HepG2 (cell line): ENCODE results near the gene MEIS1. TPM values are rescaled to one million over a fixed set of nuclear protein-coding genes. Genes with fewer than 3 reads are reported as not detected.

Experiments
- ATAC-seq: fragments of 200-7000 bp; cut with Tn5 transposase; 3 replicates; pipeline ENCODE4 v1.9.1; 2020; ENCODE audit warnings: mild to moderate bottlenecking, moderate library complexity
- BruUV-seq: library from RNA; stranded (reverse); fragments of 400-500 nt; replicated peaks from 2 replicates; lab custom pipeline; 2021; lab: Mats Ljungman, UMichigan
- CTCF ChIA-PET: fragments of 300-600 bp; formaldehyde crosslinking; extraction: SDS; loops from one replicate; lab custom pipeline; 2021; ENCODE audit warnings: low total read pairs, inconsistent platforms, low intra/inter-chr PET ratio; lab: Yijun Ruan, JAX
- POLR2A ChIA-PET: fragments of 350-600 bp; sonication (Branson Sonifier 250); formaldehyde crosslinking; loops from one replicate; lab custom pipeline; 2020; ENCODE audit warnings: antibody characterized with exemption, inconsistent platforms; lab: Yijun Ruan, JAX
- DNase-seq: peaks from one replicate; pipeline ENCODE4 v3.0.0-alpha.2; 2015; ENCODE audit warnings: low spot score
- FAIRE-seq: peaks from 3 replicates; lab custom pipeline; 2011; peaks lifted over from hg19 to GRCh38; lab: Jason Lieb, UNC
- H2AFZ ChIP-seq: one replicate; pipeline ENCODE4 v1.6.1; 2011; ENCODE audit warnings: low read length, inconsistent platforms
- H3K27ac ChIP-seq: fragments of 300-600 bp; 3 replicates; pipeline ENCODE4 v1.8.0; 2011; ENCODE audit warnings: mixed run types, mild to moderate bottlenecking, mixed read lengths, low read length, inconsistent platforms; ENCODE audit not compliant: insufficient read depth; ENCODE audit errors: extremely low read length
- H3K27me3 ChIP-seq, 2 experiments: fragments of 200-600 bp in 1 of 2; 2 replicates in 1 of 2; 3 replicates in 1 of 2; pipeline versions ENCODE4 v1.6.0 to v1.8.0; 2011; ENCODE audit warnings: low read length in 2 of 2, mild to moderate bottlenecking in 2 of 2, moderate library complexity in 2 of 2, inconsistent platforms in 1 of 2; ENCODE audit not compliant: insufficient read depth in 2 of 2, control insufficient read depth in 1 of 2
- H3K36me3 ChIP-seq, 2 experiments: fragments of 200-600 bp in 1 of 2; replicated peaks in 1 of 2; 2 replicates in 1 of 2; 3 replicates in 1 of 2; pipeline versions ENCODE4 v1.5.1 to v1.8.0; 2011; ENCODE audit warnings: low read length in 2 of 2, inconsistent platforms in 1 of 2; ENCODE audit not compliant: insufficient read depth in 2 of 2, control insufficient read depth in 1 of 2
- H3K4me1 ChIP-seq: 2 replicates; pipeline ENCODE4 v1.5.1; 2012; ENCODE audit warnings: low read length, inconsistent platforms; ENCODE audit not compliant: insufficient read depth
- H3K4me2 ChIP-seq: 2 replicates; pipeline ENCODE4 v1.6.0; 2011; ENCODE audit warnings: low read depth, low read length, inconsistent platforms
- H3K4me3 ChIP-seq, 3 experiments: fragments of 200-600 bp in 1 of 3; sonication (generic), shearing (Covaris generic) in 1 of 3; replicated peaks in 1 of 3; 2 replicates each; pipeline ENCODE4 v1.5.1; 2011 to 2016; ENCODE audit warnings: low read length in 3 of 3, inconsistent platforms in 2 of 3, low read depth in 2 of 3, mild to moderate bottlenecking in 2 of 3, control low read depth in 1 of 3, mixed read lengths in 1 of 3; ENCODE audit not compliant: insufficient read depth in 1 of 3
- H3K79me2 ChIP-seq: one replicate; pipeline ENCODE4 v1.6.1; 2011; ENCODE audit warnings: low read length, inconsistent platforms; ENCODE audit not compliant: insufficient read depth
- H3K9ac ChIP-seq: 2 replicates; pipeline ENCODE4 v1.6.0; 2011; ENCODE audit warnings: mild to moderate bottlenecking, low read depth, low read length, inconsistent platforms; ENCODE audit not compliant: insufficient read depth
- H3K9me3 ChIP-seq: 2 replicates; pipeline ENCODE4 v1.5.1; 2012; ENCODE audit warnings: mild to moderate bottlenecking, low read length
- H4K20me1 ChIP-seq: 2 replicates; pipeline ENCODE4 v1.6.0; 2011; ENCODE audit warnings: inconsistent platforms, mild to moderate bottlenecking, low read length, moderate library complexity; ENCODE audit not compliant: insufficient read depth
- ARHGAP35 ChIP-seq: sonication (generic); formaldehyde crosslinking; IDR thresholded peaks from 2 replicates; pipeline ENCODE4 v1.9.0; 2022; ENCODE audit warnings: mild to moderate bottlenecking, inconsistent platforms, moderate library complexity, missing genetic modification reagents, borderline replicate concordance
- CREB1 ChIP-seq, 2 experiments: fragments of 450-650 bp in 1 of 2; IDR thresholded peaks; 2 replicates each; pipeline ENCODE4 v1.6.1; 2016 to 2017; ENCODE audit warnings: control low read depth in 1 of 2, mild to moderate bottlenecking in 1 of 2, missing compliant biosample characterization in 1 of 2, missing genetic modification characterization in 1 of 2
- ISL2 ChIP-seq: sonication (generic); formaldehyde crosslinking; IDR thresholded peaks from 2 replicates; pipeline ENCODE4 v1.5.0; 2020; ENCODE audit warnings: missing genetic modification reagents
- ISX ChIP-seq: sonication (generic); formaldehyde crosslinking; conservative IDR thresholded peaks from 2 replicates; pipeline ENCODE4 v1.5.0; 2020; ENCODE audit warnings: missing genetic modification reagents
- NONO ChIP-seq, 2 experiments: fragments of 450-650 bp in 1 of 2; sonication (generic) in 1 of 2; formaldehyde crosslinking in 1 of 2; IDR thresholded peaks in 1 of 2; conservative IDR thresholded peaks in 1 of 2; 2 replicates each; pipeline versions ENCODE4 v1.6.1 to v1.8.0; 2017 to 2022; ENCODE audit warnings: mild to moderate bottlenecking in 1 of 2, missing genetic modification reagents in 1 of 2, moderate library complexity in 1 of 2
- PITX1 ChIP-seq: sonication (generic); formaldehyde crosslinking; IDR thresholded peaks from 2 replicates; pipeline ENCODE4 v1.5.1; 2020; ENCODE audit warnings: mild to moderate bottlenecking, missing genetic modification reagents
- RNF219 ChIP-seq: sonication (generic); formaldehyde crosslinking; IDR thresholded peaks from 2 replicates; pipeline ENCODE4 v1.5.0; 2020; ENCODE audit warnings: mild to moderate bottlenecking, missing genetic modification reagents
- RXRA ChIP-seq: sonication (generic); formaldehyde crosslinking; IDR thresholded peaks from 2 replicates; pipeline ENCODE4 v1.5.1; 2020; ENCODE audit warnings: missing genetic modification reagents
- ZFYVE20 ChIP-seq: sonication (generic); formaldehyde crosslinking; IDR thresholded peaks from 2 replicates; pipeline ENCODE4 v1.8.0; 2023; ENCODE audit warnings: low read depth, mild to moderate bottlenecking, moderate library complexity, missing genetic modification reagents, borderline replicate concordance
- ZIK1 ChIP-seq: sonication (generic); formaldehyde crosslinking; IDR thresholded peaks from 2 replicates; pipeline ENCODE4 v1.5.0; 2020; ENCODE audit warnings: mild to moderate bottlenecking, low read depth, missing genetic modification reagents, borderline replicate concordance
- ZNF224 ChIP-seq: sonication (generic); formaldehyde crosslinking; IDR thresholded peaks from 2 replicates; pipeline ENCODE4 v1.5.0; 2020; ENCODE audit warnings: mild to moderate bottlenecking, missing genetic modification reagents
- ZNF563 ChIP-seq: sonication (generic); formaldehyde crosslinking; IDR thresholded peaks from 2 replicates; pipeline ENCODE4 v1.8.0; 2022; ENCODE audit warnings: mild to moderate bottlenecking, moderate library complexity, missing genetic modification reagents
- ZNF564 ChIP-seq: sonication (generic); formaldehyde crosslinking; IDR thresholded peaks from 2 replicates; pipeline ENCODE4 v1.8.1; 2023; ENCODE audit warnings: mild to moderate bottlenecking, missing genetic modification reagents
- ZNF768 ChIP-seq: sonication (generic); formaldehyde crosslinking; IDR thresholded peaks from 2 replicates; pipeline ENCODE4 v1.4.0; 2020; ENCODE audit warnings: missing genetic modification reagents
- WGBS: methylation state at CpG from one replicate; pipeline ENCODE4 v1.1.6; 2017; ENCODE audit warnings: low lambda C conversion rate; 5-methylcytosine and 5-hydroxymethylcytosine counted together
- in situ Hi-C: cut with HindIII; loops from 2 replicates; pipeline ENCODE4 v1.10.0; 2017; ENCODE audit warnings: low pct_unique_long_range_greater_than_20kb; ENCODE audit not compliant: extremely low pct_ligation_motif_present
- intact Hi-C: fragments of 100-400 bp; cut with micrococcal nuclease; formaldehyde crosslinking; loops from one replicate; pipeline ENCODE4 v1.10.0; 2022; ENCODE audit not compliant: unreplicated experiment
- polyA plus RNA-seq, 8 experiments: library from polyadenylated mRNA; depleted of rRNA in 3 of 8; stranded (reverse) in 7 of 8; unstranded in 1 of 8; fragments of >200 nt; fragmentation: Illumina TruSeq in 4 of 8; extraction: Trizol in 4 of 8; gene quantifications; 2 replicates each; pipeline versions ENCODE4 v1.2.1 to v1.2.3, GENCODE V29; 2011 to 2016; ENCODE audit warnings: low read depth in 4 of 8, missing spikeins in 1 of 8, mixed read lengths in 1 of 8; ENCODE audit not compliant: insufficient read depth in 1 of 8
- total RNA-seq, 5 experiments: library from RNA; depleted of rRNA; stranded (reverse); fragments of >200 nt; fragmentation: Illumina TruSeq; extraction: Trizol; gene quantifications; 2 replicates each; pipeline ENCODE4 v1.2.3, GENCODE V29; 2016; ENCODE audit warnings: low read depth in 1 of 5
- TF ChIP-seq, protein P1 (sequence below), 2 experiments: sonication (generic) in 1 of 2; formaldehyde crosslinking in 1 of 2; IDR thresholded peaks; 2 replicates each; pipeline versions ENCODE4 v1.4.0 to v1.6.1; 2018 to 2020; ENCODE audit warnings: missing genetic modification reagents in 2 of 2, borderline replicate concordance in 1 of 2, low read depth in 1 of 2, mild to moderate bottlenecking in 1 of 2, missing biosample characterization in 1 of 2
- TF ChIP-seq, protein P2 (sequence below): sonication (generic); formaldehyde crosslinking; IDR thresholded peaks from 2 replicates; pipeline ENCODE4 v1.8.0; 2022; ENCODE audit warnings: mild to moderate bottlenecking, missing genetic modification reagents, borderline replicate concordance

MEIS1 gene
- total and polyA plus RNA-seq, 2 of the 13 experiments (the other 11 are each of a cell fraction or from before 2014, with no cell fraction given): 3.8 to 6.0 TPM

- no TSS peak for BruUV-seq
- intact Hi-C loops: no loop called here
- CTCF ChIA-PET: no interaction called here
Observed at GRCh38 chr2:66405473-66405872, 29.5 kb upstream of the MEIS1 start.

DNA sequence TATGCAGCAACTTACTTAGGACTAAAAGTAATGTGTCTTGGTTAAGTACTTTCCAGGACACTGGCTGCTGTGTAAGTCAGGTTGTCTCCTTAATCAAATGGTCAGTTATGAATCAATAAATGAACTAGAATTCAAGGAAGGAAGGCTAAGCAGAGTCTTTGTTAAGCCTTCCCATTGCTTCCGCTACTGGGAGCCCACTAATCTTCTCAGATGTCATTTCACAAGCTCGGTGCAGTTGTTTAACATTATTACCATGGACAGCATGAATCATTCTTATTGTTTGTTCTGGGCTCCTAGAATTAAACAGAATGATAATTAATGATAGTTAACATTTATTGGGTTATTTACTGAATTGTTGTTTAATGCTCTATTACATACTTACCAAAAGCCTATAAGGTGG is 26.0 kb upstream of the MEIS1 start:
- ChIA-PET CTCF (no interaction called here), POLR2A (no interaction called here)
- H3K9ac ChIP-seq: no peak overlapping the region
- in situ Hi-C loops: no loop called here
- H3K4me1 ChIP-seq: no peaks in the 10 kb centered on the region
- ATAC-seq (no peak), FAIRE-seq (no peak), DNase-seq (no peak)
- peaks cover 0 to 1% of the 10 kb centered on the region in 2 experiments; a peak in 1 of 5 replicates for H3K27me3 ChIP-seq
- 7% methylated on average over 2 of the region's 2 CpGs for WGBS
- intact Hi-C loops: no loop called here
- no TSS peak for BruUV-seq
- no peak overlapping the region for H3K4me3 ChIP-seq
- no peaks in the 10 kb centered on the region for H3K9me3 ChIP-seq
- no peaks in the 10 kb centered on the region for H3K79me2 ChIP-seq
- H3K27ac ChIP-seq: no peak overlapping the region
- H3K36me3 ChIP-seq: no peaks in the 10 kb centered on the region
- no peaks in the 10 kb centered on the region for H4K20me1 ChIP-seq
- no peak overlapping the region for H2AFZ ChIP-seq
- H3K4me2 ChIP-seq: no peak overlapping the region
- TF ChIP-seq ISL2: no peak
- TF ChIP-seq RNF219 (CRISPR knock-in tag): no peak
- no peak for TF ChIP-seq NONO (IDR thresholded peaks at IDR 0.05)
- TF ChIP-seq NONO (CRISPR knock-in tag; conservative IDR thresholded peaks at IDR 0.05): no peak
- no peak for TF ChIP-seq RXRA (CRISPR knock-in tag)
- TF ChIP-seq ZNF224 (CRISPR knock-in tag): no peak
- no peak for TF ChIP-seq ARHGAP35 (CRISPR knock-in tag)
- TF ChIP-seq, protein P1, sequence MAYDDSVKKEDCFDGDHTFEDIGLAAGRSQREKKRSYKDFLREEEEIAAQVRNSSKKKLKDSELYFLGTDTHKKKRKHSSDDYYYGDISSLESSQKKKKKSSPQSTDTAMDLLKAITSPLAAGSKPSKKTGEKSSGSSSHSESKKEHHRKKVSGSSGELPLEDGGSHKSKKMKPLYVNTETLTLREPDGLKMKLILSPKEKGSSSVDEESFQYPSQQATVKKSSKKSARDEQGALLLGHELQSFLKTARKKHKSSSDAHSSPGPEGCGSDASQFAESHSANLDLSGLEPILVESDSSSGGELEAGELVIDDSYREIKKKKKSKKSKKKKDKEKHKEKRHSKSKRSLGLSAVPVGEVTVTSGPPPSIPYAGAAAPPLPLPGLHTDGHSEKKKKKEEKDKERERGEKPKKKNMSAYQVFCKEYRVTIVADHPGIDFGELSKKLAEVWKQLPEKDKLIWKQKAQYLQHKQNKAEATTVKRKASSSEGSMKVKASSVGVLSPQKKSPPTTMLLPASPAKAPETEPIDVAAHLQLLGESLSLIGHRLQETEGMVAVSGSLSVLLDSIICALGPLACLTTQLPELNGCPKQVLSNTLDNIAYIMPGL (CRISPR knock-in tag; IDR thresholded peaks at IDR 0.05; ENCODE audit: borderline replicate concordance in 1 of 2, low read depth in 1 of 2): no peak
- no peak for TF ChIP-seq ZNF563 (CRISPR knock-in tag)

More at GRCh38 chr2:66405473-66405872, 29.5 kb upstream of the MEIS1 start:
- Histone ChIP-seq H3K27me3 (peaks cover 0 to 1% of the 10 kb centered on the region in 2 experiments; a peak in 1 of 5 replicates), H4K20me1 (no peaks in the 10 kb centered on the region), H3K9ac (no peak overlapping the region), H3K4me3 (no peak overlapping the region), H3K9me3 (peaks cover 9% of the 10 kb centered on the region), H3K79me2 (no peaks in the 10 kb centered on the region), H2AFZ (no peak overlapping the region), H3K4me2 (no peak overlapping the region), H3K27ac (no peak overlapping the region), H3K4me1 (no peaks in the 10 kb centered on the region), H3K36me3 (no peaks in the 10 kb centered on the region)
- FAIRE-seq (no peak), ATAC-seq (no peak), DNase-seq (no peak)
- POLR2A ChIA-PET: no interaction called here
- WGBS: 2% methylated on average over 4 of the region's 4 CpGs
- in situ Hi-C loops: no loop called here
- TF ChIP-seq ZIK1: no peak
- peak; percentile 24; the same call in 1 of the 2 replicates for TF ChIP-seq CREB1 (IDR thresholded peaks at IDR 0.05)
- no peak for TF ChIP-seq CREB1 (CRISPR knock-in tag; IDR thresholded peaks at IDR 0.05)
- no peak for TF ChIP-seq PITX1 (CRISPR knock-in tag)
- TF ChIP-seq, protein P2, sequence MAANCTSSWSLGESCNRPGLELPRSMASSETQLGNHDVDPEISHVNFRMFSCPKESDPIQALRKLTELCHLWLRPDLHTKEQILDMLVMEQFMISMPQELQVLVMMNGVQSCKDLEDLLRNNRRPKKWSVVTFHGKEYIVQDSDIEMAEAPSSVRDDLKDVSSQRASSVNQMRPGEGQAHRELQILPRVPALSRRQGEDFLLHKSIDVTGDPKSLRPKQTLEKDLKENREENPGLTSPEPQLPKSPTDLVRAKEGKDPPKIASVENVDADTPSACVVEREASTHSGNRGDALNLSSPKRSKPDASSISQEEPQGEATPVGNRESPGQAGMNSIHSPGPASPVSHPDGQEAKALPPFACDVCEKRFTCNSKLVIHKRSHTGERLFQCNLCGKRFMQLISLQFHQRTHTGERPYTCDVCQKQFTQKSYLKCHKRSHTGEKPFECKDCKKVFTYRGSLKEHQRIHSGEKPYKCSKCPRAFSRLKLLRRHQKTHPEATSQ: no peak
- TF ChIP-seq ISX (CRISPR knock-in tag): no peak
- no peak for TF ChIP-seq ZNF564 (CRISPR knock-in tag)
- no peak for TF ChIP-seq ZNF768 (CRISPR knock-in tag)
- TF ChIP-seq ZFYVE20 (CRISPR knock-in tag): no peak
- TF ChIP-seq, all 625 proteins: peak for 1
